ENCODE data around the gene TMEM108.

The TMEM108 gene

GRCh38 chr3:133055339-133055738 is 17.1 kb downstream of the TMEM108 start:
- no peak for DNase-seq

- DNase-seq: no peak
Observed at GRCh38 chr3:133058243-133058642, 20.1 kb downstream of the TMEM108 start.

DNA sequence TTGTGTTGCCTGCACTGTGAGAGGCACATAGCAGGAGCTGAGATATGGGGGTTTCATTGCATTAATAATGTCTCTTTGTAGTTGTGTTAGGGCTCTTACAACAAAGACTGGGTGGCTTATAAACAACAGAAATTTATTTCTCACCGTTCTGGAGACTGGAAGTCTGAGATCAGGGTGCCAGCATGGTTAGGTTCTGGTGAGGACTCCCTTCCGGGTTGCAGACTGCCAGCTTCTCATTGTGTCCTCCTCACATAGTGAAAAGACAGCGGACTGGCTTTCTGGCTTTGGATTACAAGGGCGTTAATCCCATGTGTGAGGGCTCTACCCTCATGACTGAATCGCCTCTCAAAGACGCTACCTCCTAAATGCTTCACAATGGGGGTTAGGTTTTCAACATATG is 20.6 kb downstream of the TMEM108 start:
- DNase-seq: no peak

DNA sequence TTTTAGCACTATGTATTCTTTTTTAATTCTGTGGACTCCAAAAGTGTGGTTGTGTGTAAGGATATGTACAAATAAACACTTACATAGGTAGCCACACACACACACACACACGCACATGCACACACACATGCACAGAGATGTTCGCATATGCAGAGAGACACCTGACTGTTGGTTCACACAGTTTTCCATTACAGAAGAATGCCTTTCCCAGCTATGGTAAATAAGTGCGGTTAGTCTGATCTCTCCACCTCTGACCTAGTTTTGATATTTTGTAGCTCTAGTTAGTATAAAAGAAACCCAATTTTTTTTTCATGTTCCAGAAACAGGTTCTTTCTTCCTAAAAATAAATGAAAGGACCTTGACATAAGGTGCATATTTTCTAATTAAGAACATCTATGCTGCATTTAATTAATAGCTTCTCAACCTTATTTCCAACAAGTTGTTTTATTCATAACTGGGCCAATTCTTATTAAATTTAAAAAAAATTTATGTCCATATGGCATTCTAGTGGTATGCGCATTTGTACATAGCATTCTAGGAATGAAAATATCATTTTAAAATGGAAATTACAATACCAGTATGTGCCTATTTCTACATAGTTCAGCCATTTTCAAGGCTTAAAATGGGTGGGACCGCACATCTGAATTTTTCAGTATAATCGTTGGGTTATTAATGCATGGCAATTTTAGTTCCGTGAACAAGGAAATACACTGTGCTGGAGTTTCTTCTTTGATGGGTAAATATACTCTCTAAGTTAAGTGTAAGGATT is 27.2 kb downstream of the TMEM108 start:
- no peak for DNase-seq

GRCh38 chr3:133066026-133066425 is 27.8 kb downstream of the TMEM108 start:
- DNase-seq: no peak

DNA sequence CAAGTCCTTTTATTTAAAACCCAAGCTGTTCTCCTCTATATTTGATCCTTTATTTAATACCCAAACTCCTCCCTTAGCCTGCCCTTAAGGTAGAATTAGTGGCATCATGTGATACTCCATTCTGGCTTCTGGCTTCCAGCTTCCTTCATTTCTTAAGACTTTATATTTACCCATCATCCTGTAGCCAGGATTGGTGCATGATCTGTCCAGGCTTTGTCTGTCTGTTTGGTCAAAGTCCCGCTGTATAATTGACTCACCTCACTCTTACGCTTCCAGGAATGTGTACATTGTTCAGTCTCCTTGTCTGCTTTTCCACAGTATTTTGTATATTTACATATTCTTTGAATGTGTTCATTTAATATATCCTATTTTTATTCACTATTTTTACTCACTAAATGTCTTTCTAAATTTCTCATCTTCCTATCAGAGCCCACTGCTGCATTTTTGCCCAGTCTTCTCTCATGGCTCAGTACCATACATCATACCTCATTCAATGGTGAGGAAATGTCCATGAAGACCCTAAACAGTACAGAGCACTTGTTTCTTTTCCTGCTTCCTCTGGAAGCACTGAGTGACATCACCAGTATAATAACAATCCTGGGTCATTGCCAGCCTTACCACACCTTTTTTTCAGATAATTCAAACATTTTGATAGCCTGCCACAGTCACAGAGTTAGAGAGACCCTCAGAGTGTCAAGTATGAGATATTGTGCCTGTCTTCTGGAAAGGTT is 31.5 kb downstream of the TMEM108 start:
- no peak for DNase-seq

DNA sequence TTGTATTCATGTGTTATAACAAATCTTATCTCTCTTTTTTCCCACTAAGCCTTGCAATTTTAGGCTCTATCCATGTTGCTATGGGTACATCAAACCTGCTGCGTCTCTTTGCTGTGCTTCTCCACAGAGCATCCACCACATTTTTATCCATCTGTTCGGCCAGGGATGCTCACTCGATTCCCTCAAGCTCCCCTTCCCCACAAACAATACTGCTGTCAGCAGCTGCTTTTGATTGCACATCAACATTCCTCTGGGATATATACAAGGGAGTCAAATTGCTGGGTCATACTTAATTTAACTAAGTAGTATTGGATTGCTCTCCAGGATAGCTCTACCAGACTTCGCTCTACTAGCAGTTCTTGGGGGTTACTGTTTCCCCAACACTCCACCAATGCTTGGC is 36.8 kb downstream of the TMEM108 start:
- DNase-seq: no peak

GRCh38 chr3:133077688-133078087 is 39.5 kb downstream of the TMEM108 start:
- DNase-seq: no peak

GRCh38 chr3:133079621-133080020 is 41.4 kb downstream of the TMEM108 start:
- DNase-seq: no peak

DNA sequence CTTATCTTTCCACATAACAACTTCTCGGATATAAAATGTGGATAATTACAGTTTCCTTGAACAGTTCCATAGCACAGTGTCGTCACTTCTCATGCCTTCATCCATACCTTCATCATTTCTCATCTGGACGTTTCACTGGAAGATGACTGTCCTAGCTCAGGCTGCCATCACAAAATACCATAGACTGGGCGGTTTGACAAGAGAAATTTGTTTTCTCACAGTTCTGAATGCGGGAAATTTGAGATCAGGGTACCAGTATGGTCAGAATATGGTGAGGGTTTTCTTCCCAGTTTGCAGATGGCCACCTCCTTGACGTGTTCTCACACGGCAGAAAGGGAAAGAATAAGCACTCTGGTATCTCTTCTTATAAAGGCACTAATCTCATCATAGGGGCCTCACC is 42.8 kb downstream of the TMEM108 start:
- no peak for DNase-seq

DNA sequence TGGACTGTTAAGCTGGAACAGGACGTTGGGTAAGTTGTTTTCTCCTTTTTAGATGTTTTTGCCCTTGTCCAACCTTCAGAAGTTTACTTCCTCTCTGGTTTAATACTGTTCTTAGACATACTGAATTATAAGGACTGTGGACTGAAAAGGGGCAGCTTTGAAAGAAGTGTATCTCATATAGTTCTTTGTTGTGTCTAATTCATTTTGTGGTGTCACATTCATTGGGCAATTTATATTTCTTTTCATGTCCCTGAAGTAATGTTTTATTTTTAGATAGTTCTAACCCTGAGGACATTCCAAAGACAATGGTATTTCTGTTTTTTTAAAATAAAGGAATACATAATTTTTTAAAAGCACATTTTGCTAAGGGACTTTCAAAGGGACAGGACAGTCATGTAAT is 45.2 kb downstream of the TMEM108 start:
- DNase-seq: no peak

DNA sequence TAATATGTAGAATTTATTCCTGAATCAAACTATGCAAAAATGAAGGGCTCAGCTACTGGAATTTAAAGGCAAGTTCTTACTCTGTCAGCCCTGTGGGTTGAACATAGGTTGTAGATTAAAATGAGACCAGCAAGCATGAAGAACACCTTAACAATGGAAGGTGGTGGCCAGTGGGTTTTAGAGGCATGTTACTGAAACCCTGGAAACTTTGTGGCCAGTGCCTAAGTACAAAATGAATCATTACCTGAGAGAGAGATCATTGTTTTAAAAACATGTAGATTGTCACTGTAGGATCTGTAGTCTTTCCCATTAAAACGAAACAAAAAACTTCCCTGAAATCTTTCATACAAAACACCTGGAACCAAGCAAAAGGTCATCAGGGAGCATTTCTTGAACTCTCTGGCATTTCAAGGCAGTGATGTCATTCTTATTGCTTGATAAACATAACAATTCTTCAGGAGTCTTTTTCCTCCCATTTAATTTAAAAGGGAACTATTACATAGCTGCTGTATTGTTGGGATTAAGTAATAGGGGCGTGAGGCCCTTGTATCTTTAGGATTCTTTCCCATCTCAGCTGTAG is 51.8 kb downstream of the TMEM108 start:
- no peak for DNase-seq

GRCh38 chr3:133092681-133093080 is 54.5 kb downstream of the TMEM108 start:
- DNase-seq: no peak

DNA sequence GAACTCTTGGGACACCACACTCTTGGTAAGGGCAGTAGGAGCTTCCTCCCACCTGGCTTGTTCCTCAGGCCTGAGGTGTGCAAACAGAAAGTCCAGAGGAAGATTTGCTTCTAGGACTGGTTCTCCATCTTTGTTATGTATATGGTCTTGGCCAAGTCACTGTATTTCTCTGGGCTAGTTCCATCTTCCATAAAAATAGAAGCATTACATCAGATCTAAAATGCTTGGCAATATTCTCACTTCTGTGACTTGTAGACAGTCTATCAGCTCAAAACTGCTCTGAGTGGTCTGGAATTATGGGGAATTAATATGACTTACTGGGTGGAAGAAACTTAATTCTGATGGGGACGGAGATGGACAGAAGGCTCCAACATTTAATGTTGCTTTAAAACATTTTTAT is 55.2 kb downstream of the TMEM108 start:
- no peak for DNase-seq

- DNase-seq: no peak
Observed at GRCh38 chr3:133096900-133097613, 58.9 kb downstream of the TMEM108 start.

DNA sequence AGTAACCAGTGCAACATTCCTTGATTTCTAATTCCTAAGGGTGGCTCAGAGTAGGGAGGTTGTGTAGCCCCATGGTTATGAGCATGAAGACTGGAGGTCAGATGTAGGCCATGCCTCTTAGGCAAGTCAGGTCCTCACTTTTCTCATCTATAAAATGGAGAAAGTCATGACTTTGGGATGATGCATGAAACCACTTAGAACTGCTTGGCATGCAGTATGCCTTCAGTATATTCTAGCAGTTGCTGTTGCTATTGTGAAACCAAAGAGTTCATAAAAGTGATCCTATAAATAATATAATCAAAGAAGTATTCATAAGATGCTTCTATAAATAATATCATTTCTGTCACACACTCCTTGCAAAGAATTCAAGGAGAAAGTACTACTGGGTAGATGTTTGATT is 65.5 kb downstream of the TMEM108 start:
- no peak for DNase-seq

DNA sequence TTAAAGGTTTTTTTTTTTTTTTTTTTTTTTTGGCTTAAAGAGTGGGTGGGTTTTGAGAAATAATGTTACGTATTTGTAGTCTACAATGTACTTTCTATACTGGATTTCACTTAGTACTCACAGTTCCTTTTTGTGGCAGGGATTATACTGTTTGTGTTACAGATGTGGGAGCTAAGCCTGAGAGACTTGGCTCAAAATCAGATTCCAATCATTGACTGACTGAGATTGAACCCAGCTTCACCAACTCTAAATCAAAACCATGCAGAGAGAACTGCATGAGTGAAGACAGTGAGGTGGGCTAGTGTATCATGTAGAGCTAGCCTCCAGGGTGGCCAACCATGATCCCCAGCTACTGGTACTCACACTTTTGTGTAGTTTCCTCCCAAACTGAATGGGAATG is 68.0 kb downstream of the TMEM108 start:
- no peak for DNase-seq

DNA sequence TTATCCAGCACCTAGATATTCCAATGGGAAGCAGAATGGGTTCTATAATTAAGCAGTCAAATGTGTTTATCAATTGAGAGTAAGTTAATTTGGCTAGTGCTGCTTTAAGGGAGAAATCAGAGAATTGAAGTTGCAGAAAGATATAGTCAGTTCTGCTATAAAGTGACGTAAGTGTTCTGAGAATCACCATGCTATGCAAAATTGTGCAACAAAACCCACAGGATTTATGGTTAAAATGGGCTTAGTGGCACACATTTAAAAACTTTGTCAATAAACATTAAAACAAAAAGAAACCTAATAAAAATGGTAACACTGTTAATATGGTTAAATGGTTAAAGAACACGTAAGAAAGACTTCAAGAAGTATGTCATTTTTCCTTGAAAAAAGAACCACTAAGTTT is 74.5 kb downstream of the TMEM108 start:
- DNase-seq: no peak

DNA sequence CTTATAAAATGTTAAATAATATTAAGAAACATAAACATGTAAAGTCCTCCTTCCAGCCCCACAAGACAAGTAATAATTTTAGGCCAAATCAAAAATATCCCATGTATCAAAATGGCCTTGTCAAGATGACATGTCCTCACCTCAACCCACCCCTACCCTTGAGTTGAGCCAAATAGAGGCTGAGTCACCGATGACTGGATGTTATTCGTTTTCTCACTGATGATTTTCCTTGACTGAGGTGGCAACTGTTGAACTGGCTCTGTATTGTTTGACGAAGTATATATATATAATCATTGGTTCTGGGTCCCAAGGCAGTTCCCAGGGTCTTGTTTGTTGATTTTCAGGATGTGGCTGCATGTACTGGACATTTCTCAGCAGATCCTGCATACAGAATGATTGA is 75.3 kb downstream of the TMEM108 start:
- DNase-seq: no peak

GRCh38 chr3:133113927-133114597 is 75.9 kb downstream of the TMEM108 start:
- no peak for DNase-seq

- no peak for DNase-seq
Observed at GRCh38 chr3:133115176-133115575, 77.0 kb downstream of the TMEM108 start.

DNA sequence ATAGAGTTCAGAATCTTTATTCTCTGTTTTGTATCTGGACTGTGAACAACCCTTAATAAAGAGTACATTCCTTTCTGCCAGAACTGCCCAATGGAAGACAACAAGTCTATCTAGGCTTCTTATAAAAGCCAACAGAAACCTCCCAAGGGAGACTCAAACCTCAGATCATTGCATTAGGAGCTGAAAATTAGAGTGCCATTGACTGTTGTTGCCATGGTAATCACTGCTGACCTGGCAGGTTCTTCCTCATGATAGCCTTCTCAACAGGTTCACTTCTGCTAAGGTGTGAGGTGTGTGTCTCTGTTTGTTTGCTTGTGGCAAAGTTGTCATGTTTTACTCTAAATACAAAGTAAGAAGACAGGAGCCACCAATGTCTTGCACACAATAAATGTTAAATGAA is 79.2 kb downstream of the TMEM108 start:
- DNase-seq: no peak

DNA sequence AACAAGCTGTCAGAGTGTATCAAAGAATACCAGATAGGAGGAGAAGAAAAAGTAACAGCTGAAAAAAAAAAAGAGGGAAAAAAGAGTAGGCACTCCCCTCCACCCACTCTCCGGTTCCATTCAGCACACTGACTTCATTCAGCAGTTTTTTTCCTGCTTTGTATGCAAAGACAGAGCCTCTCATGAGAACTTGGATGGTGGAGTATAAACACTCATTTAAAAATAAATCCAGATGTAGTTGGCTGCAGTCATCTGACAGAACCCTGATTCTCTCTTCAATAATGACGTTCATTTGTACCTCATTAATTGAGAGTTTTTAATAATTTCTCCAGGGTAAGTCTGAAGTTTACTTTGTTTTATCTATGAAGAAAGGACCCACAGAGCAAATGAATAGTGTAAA is 81.0 kb downstream of the TMEM108 start:
- DNase-seq: no peak

Data from 8988T (cell line).